ENCODE results near the gene NPTX2. TPM values are rescaled to one million over a fixed set of nuclear protein-coding genes. Genes with fewer than 3 reads are reported as not detected.

The NPTX2 gene
- total and polyA plus RNA-seq, 4 donors = 0.41 to 2.3 (median 0.63) TPM

DNA sequence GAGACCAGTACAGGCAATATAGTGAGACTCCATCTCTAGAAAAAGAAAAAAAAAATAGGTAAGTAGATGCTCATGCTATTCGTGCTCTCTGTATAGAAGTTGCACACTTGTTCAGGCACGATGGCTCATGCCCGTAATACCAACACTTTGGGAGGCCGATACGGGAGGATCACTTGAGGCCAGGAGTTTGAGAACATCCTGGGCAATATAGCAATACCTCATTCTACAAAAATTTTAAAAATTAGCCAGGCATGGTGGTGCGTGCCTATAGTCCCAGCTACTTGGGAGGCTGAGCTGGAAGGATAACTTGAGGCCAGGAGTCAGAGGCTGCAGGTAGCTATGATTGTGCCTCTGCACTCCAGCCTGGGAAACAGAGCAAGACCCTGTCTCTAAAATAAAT lies 17.2 kb upstream of the NPTX2 start:
- DNase-seq = no peak
- Histone ChIP-seq H3K27ac (ENCODE audit: low read depth in 1 of 2, low read length in 1 of 2) (no peak overlapping the region), H3K9me3 (ENCODE audit: control insufficient read depth in 4 of 4, insufficient read depth in 3 of 4, low read length in 3 of 4) (no peaks in the 10 kb centered on the region), H3K4me3 (no peak overlapping the region), H3K36me3 (ENCODE audit: control insufficient read depth in 4 of 4, insufficient read depth in 4 of 4, low read length in 4 of 4) (no peaks in the 10 kb centered on the region), H3K4me1 (ENCODE audit: control insufficient read depth in 5 of 5, insufficient read depth in 5 of 5, low read length in 5 of 5) (no peaks in the 10 kb centered on the region), H3K9ac (ENCODE audit: insufficient read depth in 1 of 2, low read length in 2 of 2) (no peak overlapping the region), H3K27me3 (ENCODE audit: control insufficient read depth in 3 of 3, insufficient read depth in 3 of 3, low read length in 2 of 3) (no peaks in the 10 kb centered on the region)
- TF ChIP-seq, protein P1, sequence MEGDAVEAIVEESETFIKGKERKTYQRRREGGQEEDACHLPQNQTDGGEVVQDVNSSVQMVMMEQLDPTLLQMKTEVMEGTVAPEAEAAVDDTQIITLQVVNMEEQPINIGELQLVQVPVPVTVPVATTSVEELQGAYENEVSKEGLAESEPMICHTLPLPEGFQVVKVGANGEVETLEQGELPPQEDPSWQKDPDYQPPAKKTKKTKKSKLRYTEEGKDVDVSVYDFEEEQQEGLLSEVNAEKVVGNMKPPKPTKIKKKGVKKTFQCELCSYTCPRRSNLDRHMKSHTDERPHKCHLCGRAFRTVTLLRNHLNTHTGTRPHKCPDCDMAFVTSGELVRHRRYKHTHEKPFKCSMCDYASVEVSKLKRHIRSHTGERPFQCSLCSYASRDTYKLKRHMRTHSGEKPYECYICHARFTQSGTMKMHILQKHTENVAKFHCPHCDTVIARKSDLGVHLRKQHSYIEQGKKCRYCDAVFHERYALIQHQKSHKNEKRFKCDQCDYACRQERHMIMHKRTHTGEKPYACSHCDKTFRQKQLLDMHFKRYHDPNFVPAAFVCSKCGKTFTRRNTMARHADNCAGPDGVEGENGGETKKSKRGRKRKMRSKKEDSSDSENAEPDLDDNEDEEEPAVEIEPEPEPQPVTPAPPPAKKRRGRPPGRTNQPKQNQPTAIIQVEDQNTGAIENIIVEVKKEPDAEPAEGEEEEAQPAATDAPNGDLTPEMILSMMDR (IDR thresholded peaks at IDR 0.05; ENCODE audit: control extremely low read depth, extremely low read depth) = no peak
- no peak for ATAC-seq (ENCODE audit: insufficient read depth, low FRiP score)
- 91 to 92% methylated on average over 6 of the region's 6 CpGs for WGBS, 2 donors

DNA sequence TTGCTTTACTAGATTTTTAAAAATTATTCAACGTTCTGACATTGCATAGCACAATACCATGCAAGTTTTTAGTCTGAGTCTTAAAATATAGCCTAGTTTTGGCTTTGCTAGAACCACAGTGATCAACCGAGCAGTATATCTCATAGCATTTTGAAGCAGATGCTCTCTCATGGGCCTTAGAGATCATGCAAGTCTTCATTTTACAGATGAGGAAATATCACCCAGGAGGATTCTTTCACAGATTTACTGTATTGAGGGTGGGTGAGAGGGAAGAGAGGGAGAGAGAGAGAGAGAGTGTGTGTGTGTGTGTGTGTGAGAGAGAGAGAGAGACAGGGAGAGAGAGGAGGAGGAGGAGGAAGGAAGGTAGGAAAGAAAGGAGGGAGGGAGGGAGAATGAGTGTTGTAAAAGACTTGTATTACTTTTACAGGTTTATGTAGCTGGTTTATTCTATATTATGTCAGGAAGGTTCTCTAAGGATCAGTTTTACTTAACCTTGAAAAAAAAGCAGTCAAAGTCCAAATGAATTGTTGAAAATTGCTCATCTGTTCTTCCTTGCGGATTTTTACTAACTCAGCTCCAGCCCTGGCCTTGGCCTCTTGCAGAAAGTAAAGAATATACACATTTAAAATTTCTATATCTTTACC lies 14.2 kb upstream of the NPTX2 start:
- H3K4me3 ChIP-seq = no peak overlapping the region
- no peaks in the 10 kb centered on the region for H3K36me3 ChIP-seq (ENCODE audit: control insufficient read depth in 4 of 4, insufficient read depth in 4 of 4, low read length in 4 of 4)
- no peak overlapping the region for H3K9ac ChIP-seq (ENCODE audit: insufficient read depth in 1 of 2, low read length in 2 of 2)
- H3K27me3 ChIP-seq (ENCODE audit: control insufficient read depth in 3 of 3, insufficient read depth in 3 of 3, low read length in 2 of 3) = no peaks in the 10 kb centered on the region
- TF ChIP-seq, protein P1 (IDR thresholded peaks at IDR 0.05; ENCODE audit: control extremely low read depth, extremely low read depth) = no peak
- 69 to 80% methylated on average over 3 of the region's 3 CpGs for WGBS, 2 donors
- DNase-seq (no peak), ATAC-seq (ENCODE audit: insufficient read depth, low FRiP score) (no peak)
- H3K4me1 ChIP-seq (ENCODE audit: control insufficient read depth in 5 of 5, insufficient read depth in 5 of 5, low read length in 5 of 5) = no peaks in the 10 kb centered on the region
- no peaks in the 10 kb centered on the region for H3K9me3 ChIP-seq (ENCODE audit: control insufficient read depth in 4 of 4, insufficient read depth in 3 of 4, low read length in 3 of 4)
- H3K27ac ChIP-seq (ENCODE audit: low read depth in 1 of 2, low read length in 1 of 2) = no peak overlapping the region

DNA sequence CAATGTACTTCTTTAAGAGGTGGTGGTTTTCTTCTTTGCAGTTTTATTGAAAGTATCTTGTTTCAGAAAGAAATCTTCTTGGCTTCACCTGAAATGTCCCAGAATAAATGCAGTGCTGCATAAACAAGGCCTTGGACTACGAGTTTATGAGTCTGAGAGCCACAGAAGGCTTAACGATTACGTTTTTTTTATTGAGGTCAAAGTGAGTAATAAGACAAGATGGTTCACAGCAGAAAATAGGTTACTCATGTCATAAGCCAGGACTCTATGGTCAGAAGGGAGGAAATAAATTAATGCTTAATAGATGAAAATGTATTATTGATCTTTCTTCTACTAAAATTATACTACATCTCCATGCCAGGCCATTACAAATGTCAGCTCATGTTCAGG lies 13.7 kb upstream of the NPTX2 start:
- TF ChIP-seq, protein P1 (IDR thresholded peaks at IDR 0.05; ENCODE audit: control extremely low read depth, extremely low read depth) = no peak
- Histone ChIP-seq H3K9me3 (ENCODE audit: control insufficient read depth in 4 of 4, insufficient read depth in 3 of 4, low read length in 3 of 4) (no peaks in the 10 kb centered on the region), H3K27me3 (ENCODE audit: control insufficient read depth in 3 of 3, insufficient read depth in 3 of 3, low read length in 2 of 3) (no peaks in the 10 kb centered on the region), H3K9ac (ENCODE audit: insufficient read depth in 1 of 2, low read length in 2 of 2) (no peak overlapping the region), H3K4me3 (no peak overlapping the region), H3K4me1 (ENCODE audit: control insufficient read depth in 5 of 5, insufficient read depth in 5 of 5, low read length in 5 of 5) (no peaks in the 10 kb centered on the region), H3K36me3 (ENCODE audit: control insufficient read depth in 4 of 4, insufficient read depth in 4 of 4, low read length in 4 of 4) (no peaks in the 10 kb centered on the region), H3K27ac (ENCODE audit: low read depth in 1 of 2, low read length in 1 of 2) (no peak overlapping the region)
- ATAC-seq (ENCODE audit: insufficient read depth, low FRiP score) (no peak), DNase-seq (no peak)
- WGBS, 2 donors = 74 to 75% methylated on average over 3 of the region's 3 CpGs
